ENCODE measurements around the gene PDK1.

PDK1 gene

GRCh38 chr2:172597176-172597842 is 41.4 kb downstream of the PDK1 start:
- Mint-ChIP-seq H3K27ac (no peak overlapping the region), H3K9me3 (no peaks in the 10 kb centered on the region), H3K4me3 (no peak overlapping the region), H3K4me1 (no peaks in the 10 kb centered on the region), H3K36me3 (peaks cover 61% of the 10 kb centered on the region), H3K27me3 (no peaks in the 10 kb centered on the region)
- CTCF ChIA-PET = interaction anchor here (1.1 to 1.5 kb wide), 2 partner anchors 78 to 114 kb away, joined by 3 read pairs; no protein-coding TSS in a partner anchor
- no peak for DNase-seq

DNA sequence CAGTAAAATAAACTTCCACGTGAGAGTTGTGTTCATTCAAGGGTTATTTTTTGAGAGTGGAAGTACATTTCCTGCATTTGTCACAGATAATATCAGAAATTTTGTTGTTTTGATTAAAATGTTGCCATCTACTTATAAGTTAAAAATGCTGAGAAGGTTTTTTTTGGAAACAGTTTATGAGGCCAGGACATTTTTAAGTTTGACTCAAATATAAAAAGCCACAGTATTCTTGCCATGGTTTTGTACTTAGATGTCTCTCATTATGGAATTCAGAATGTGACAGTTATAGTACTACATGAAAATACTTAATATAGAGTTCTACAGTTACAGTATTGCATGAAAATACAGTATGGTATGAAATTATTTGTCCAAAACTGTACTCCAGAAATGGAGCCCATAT is 44.1 kb downstream of the PDK1 start:
- CTCF ChIA-PET = no interaction called here
- H3K27ac Mint-ChIP-seq = no peak overlapping the region
- H3K36me3 Mint-ChIP-seq = peaks cover 70% of the 10 kb centered on the region
- H3K4me1 Mint-ChIP-seq = no peaks in the 10 kb centered on the region
- H3K4me3 Mint-ChIP-seq = no peak overlapping the region
- no peak for DNase-seq
- H3K27me3 Mint-ChIP-seq = no peaks in the 10 kb centered on the region
- H3K9me3 Mint-ChIP-seq = no peaks in the 10 kb centered on the region

DNA sequence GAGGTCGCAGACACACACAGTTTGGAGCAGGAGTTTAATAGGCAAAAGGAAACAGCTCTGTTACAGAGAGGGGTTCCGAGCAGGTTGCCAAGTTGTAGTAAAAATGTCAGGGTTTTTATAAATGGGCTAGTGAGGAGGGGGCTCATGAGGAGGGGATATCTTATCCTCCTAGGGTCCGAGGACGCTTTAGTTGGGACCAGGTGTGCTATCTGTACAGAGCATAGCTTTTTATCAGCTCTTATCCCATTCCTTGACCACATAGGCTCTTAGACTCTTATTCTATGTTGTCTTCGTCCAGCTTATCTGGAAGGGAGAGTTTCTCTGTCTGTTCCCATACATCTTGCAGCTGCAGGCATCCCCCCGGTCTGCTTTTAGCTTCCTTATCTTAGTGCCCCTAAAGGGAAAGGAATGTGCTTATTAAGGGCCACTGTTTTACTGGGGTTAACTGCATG is 44.7 kb downstream of the PDK1 start:
- no peaks in the 10 kb centered on the region for H3K4me1 Mint-ChIP-seq
- peaks cover 71% of the 10 kb centered on the region for H3K36me3 Mint-ChIP-seq
- no peak overlapping the region for H3K27ac Mint-ChIP-seq
- no peak overlapping the region for H3K4me3 Mint-ChIP-seq
- CTCF ChIA-PET = no interaction called here
- H3K27me3 Mint-ChIP-seq = no peaks in the 10 kb centered on the region
- no peaks in the 10 kb centered on the region for H3K9me3 Mint-ChIP-seq
- DNase-seq = no peak

- Mint-ChIP-seq H3K4me1 (no peaks in the 10 kb centered on the region), H3K27ac (no peak overlapping the region), H3K9me3 (no peaks in the 10 kb centered on the region), H3K27me3 (no peaks in the 10 kb centered on the region), H3K4me3 (no peak overlapping the region), H3K36me3 (peaks cover 60% of the 10 kb centered on the region)
- no peak for DNase-seq
- CTCF ChIA-PET = no interaction called here
These were observed 50.4 kb downstream of the PDK1 start for GRCh38 chr2:172606285-172606684.

GRCh38 chr2:172607379-172607928 is 51.6 kb downstream of the PDK1 start:
- Mint-ChIP-seq H3K27me3 (no peaks in the 10 kb centered on the region), H3K4me3 (no peak overlapping the region), H3K9me3 (no peaks in the 10 kb centered on the region), H3K4me1 (no peaks in the 10 kb centered on the region), H3K27ac (no peak overlapping the region), H3K36me3 (peaks cover 55% of the 10 kb centered on the region)
- CTCF ChIA-PET = no interaction called here
- DNase-seq = no peak

DNA sequence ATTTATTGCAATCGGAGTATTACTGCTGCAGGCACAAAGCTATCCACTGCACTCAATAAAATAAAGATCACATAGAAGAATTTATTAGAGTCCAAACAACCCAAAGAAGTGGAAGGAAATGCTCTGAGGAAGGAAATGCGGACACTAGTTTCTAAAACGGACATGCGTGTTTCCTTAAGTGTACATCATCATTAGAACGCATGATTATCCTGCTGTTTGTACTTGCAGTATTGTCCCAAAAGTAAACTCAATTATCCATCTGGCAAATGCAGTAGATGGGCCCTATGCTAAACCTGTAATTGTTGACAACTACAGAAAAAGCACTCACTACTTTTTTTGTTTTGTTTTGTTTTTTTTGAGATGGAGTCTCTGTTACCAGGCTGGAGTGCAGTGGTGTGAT is 53.6 kb downstream of the PDK1 start:
- Mint-ChIP-seq H3K36me3 (peaks cover 45% of the 10 kb centered on the region), H3K9me3 (no peaks in the 10 kb centered on the region), H3K27ac (no peak overlapping the region), H3K27me3 (no peaks in the 10 kb centered on the region), H3K4me3 (no peak overlapping the region), H3K4me1 (no peaks in the 10 kb centered on the region)
- CTCF ChIA-PET = no interaction called here
- no peak for DNase-seq

DNA sequence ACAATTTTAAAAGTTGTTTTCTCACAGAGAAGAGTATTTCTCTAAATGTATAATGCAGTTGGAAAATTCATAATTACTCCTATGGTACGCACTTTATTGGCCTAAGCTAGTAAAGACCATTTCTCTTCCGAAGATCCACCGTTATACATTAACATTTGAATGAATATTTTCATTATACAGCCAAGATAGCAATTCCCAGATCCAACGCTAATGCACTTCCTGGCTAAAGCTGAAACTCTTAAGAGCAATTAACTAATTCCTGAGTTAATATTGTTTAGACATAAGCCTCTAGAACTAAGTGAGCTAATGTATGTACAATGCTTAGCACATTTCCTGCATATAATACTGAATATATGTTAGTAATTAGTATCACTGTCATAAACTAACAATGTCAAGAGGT is 56.2 kb downstream of the PDK1 start:
- Mint-ChIP-seq H3K4me3 (no peak overlapping the region), H3K36me3 (peaks cover 39% of the 10 kb centered on the region), H3K9me3 (no peaks in the 10 kb centered on the region), H3K27me3 (no peaks in the 10 kb centered on the region), H3K4me1 (no peaks in the 10 kb centered on the region), H3K27ac (no peak overlapping the region)
- no peak for DNase-seq
- CTCF ChIA-PET = interaction anchor here (1.1 kb wide), 1 partner anchor 99 kb away, joined by 3 read pairs; no protein-coding TSS in a partner anchor

- CTCF ChIA-PET = interaction anchor here (0.6 kb wide), 1 partner anchor 48 kb away, joined by 4 read pairs; no protein-coding TSS in a partner anchor
- peaks cover 32% of the 10 kb centered on the region for H3K36me3 Mint-ChIP-seq
These were observed 57.1 kb downstream of the PDK1 start for GRCh38 chr2:172613040-172613439.

GRCh38 chr2:172613615-172614231 is 57.8 kb downstream of the PDK1 start:
- no peaks in the 10 kb centered on the region for H3K4me1 Mint-ChIP-seq
- peaks cover 29% of the 10 kb centered on the region for H3K36me3 Mint-ChIP-seq
- no peaks in the 10 kb centered on the region for H3K9me3 Mint-ChIP-seq
- CTCF ChIA-PET = interaction anchor here (0.6 kb wide), 1 partner anchor 48 kb away, joined by 4 read pairs; no protein-coding TSS in a partner anchor
- DNase-seq = no peak
- H3K27me3 Mint-ChIP-seq = no peaks in the 10 kb centered on the region
- no peak overlapping the region for H3K27ac Mint-ChIP-seq
- no peak overlapping the region for H3K4me3 Mint-ChIP-seq

More at GRCh38 chr2:172613040-172613439, 57.1 kb downstream of the PDK1 start:
- Mint-ChIP-seq H3K4me3 (no peak overlapping the region), H3K4me1 (no peaks in the 10 kb centered on the region), H3K9me3 (no peaks in the 10 kb centered on the region), H3K27me3 (no peaks in the 10 kb centered on the region), H3K27ac (no peak overlapping the region)
- no peak for DNase-seq

GRCh38 chr2:172614932-172615331 is 59.0 kb downstream of the PDK1 start:
- H3K4me1 Mint-ChIP-seq = no peaks in the 10 kb centered on the region
- H3K27ac Mint-ChIP-seq = no peak overlapping the region
- CTCF ChIA-PET = no interaction called here
- H3K36me3 Mint-ChIP-seq = peaks cover 27% of the 10 kb centered on the region
- no peaks in the 10 kb centered on the region for H3K27me3 Mint-ChIP-seq
- no peak for DNase-seq
- no peaks in the 10 kb centered on the region for H3K9me3 Mint-ChIP-seq
- H3K4me3 Mint-ChIP-seq = no peak overlapping the region

- Mint-ChIP-seq H3K4me3 (no peak overlapping the region), H3K27me3 (no peaks in the 10 kb centered on the region), H3K9me3 (no peaks in the 10 kb centered on the region), H3K27ac (no peak overlapping the region), H3K36me3 (peaks cover 27% of the 10 kb centered on the region), H3K4me1 (no peaks in the 10 kb centered on the region)
- no peak for DNase-seq
- CTCF ChIA-PET = no interaction called here
These were observed 59.9 kb downstream of the PDK1 start for GRCh38 chr2:172615727-172616261.

- H3K4me1 Mint-ChIP-seq = no peaks in the 10 kb centered on the region
- CTCF ChIA-PET = no interaction called here
- peaks cover 18% of the 10 kb centered on the region for H3K36me3 Mint-ChIP-seq
- no peak for DNase-seq
- H3K4me3 Mint-ChIP-seq = no peak overlapping the region
- H3K27ac Mint-ChIP-seq = no peak overlapping the region
- H3K9me3 Mint-ChIP-seq = no peaks in the 10 kb centered on the region
- H3K27me3 Mint-ChIP-seq = no peaks in the 10 kb centered on the region
These were observed 61.2 kb downstream of the PDK1 start for GRCh38 chr2:172617115-172617514.

- no peaks in the 10 kb centered on the region for H3K27me3 Mint-ChIP-seq
- no peak overlapping the region for H3K4me3 Mint-ChIP-seq
- CTCF ChIA-PET = no interaction called here
- peaks cover 9% of the 10 kb centered on the region for H3K36me3 Mint-ChIP-seq
- H3K4me1 Mint-ChIP-seq = no peaks in the 10 kb centered on the region
- H3K27ac Mint-ChIP-seq = no peak overlapping the region
- no peak for DNase-seq
- no peaks in the 10 kb centered on the region for H3K9me3 Mint-ChIP-seq
These were observed 67.5 kb downstream of the PDK1 start for GRCh38 chr2:172623249-172623965.

DNA sequence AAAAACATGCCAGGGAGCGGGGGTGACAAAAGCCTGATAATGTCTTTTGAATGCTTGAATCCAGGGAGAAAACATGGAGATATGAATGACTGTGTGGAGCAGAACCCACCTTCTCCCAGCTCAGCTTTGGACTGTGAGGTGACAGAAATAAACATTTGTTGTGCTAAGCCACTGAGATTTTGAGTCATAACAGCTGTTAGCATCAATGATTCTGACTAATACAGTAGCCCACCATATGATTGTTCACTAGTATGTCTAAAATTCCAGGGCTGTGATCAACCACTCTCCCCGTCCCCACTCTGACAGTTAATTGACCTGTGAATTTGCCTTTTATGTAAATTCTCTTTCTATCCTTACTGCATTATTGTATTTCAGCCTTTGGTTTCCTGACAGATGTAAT is 69.1 kb downstream of the PDK1 start:
- peaks cover 15% of the 10 kb centered on the region for H3K36me3 Mint-ChIP-seq
- no peaks in the 10 kb centered on the region for H3K9me3 Mint-ChIP-seq
- DNase-seq = no peak
- no peaks in the 10 kb centered on the region for H3K27me3 Mint-ChIP-seq
- CTCF ChIA-PET = no interaction called here
- no peaks in the 10 kb centered on the region for H3K4me1 Mint-ChIP-seq
- H3K27ac Mint-ChIP-seq = no peak overlapping the region
- no peak overlapping the region for H3K4me3 Mint-ChIP-seq
